ENCODE results near the gene TBC1D8.

TBC1D8 gene

GRCh38 chr2:101135412-101136296 is 15.5 kb downstream of the TBC1D8 start:
- DNase-seq (ENCODE audit: low spot score): no peak

GRCh38 chr2:101133492-101134100 is 17.6 kb downstream of the TBC1D8 start:
- no peak for DNase-seq (ENCODE audit: low spot score)

GRCh38 chr2:101132202-101132601 is 19.0 kb downstream of the TBC1D8 start:
- no peak for DNase-seq (ENCODE audit: low spot score)

GRCh38 chr2:101130081-101130480 is 21.1 kb downstream of the TBC1D8 start:
- DNase-seq (ENCODE audit: low spot score): no peak

GRCh38 chr2:101127319-101128056 is 23.7 kb downstream of the TBC1D8 start:
- no peak for DNase-seq (ENCODE audit: low spot score)

GRCh38 chr2:101125808-101126207 is 25.4 kb downstream of the TBC1D8 start:
- no peak for DNase-seq (ENCODE audit: low spot score)

GRCh38 chr2:101125374-101125773 is 25.8 kb downstream of the TBC1D8 start:
- no peak for DNase-seq (ENCODE audit: low spot score)

GRCh38 chr2:101124643-101125366 is 26.4 kb downstream of the TBC1D8 start:
- DNase-seq (ENCODE audit: low spot score): no peak

GRCh38 chr2:101123795-101124471 is 27.2 kb downstream of the TBC1D8 start:
- DNase-seq (ENCODE audit: low spot score): no peak

GRCh38 chr2:101121174-101121573 is 30.0 kb downstream of the TBC1D8 start:
- no peak for DNase-seq (ENCODE audit: low spot score)

GRCh38 chr2:101120124-101120996 is 30.8 kb downstream of the TBC1D8 start:
- DNase-seq (ENCODE audit: low spot score): no peak

GRCh38 chr2:101119431-101119830 is 31.8 kb downstream of the TBC1D8 start:
- no peak for DNase-seq (ENCODE audit: low spot score)

- DNase-seq (ENCODE audit: low spot score): no peak
These were observed 34.2 kb downstream of the TBC1D8 start for GRCh38 chr2:101116841-101117552.

- no peak for DNase-seq (ENCODE audit: low spot score)
These were observed 34.8 kb downstream of the TBC1D8 start for GRCh38 chr2:101116348-101116747.

- no peak for DNase-seq (ENCODE audit: low spot score)
These were observed 35.5 kb downstream of the TBC1D8 start for GRCh38 chr2:101115664-101116063.

- DNase-seq (ENCODE audit: low spot score): no peak
These were observed 36.4 kb downstream of the TBC1D8 start for GRCh38 chr2:101114815-101115214.

- DNase-seq (ENCODE audit: low spot score): no peak
These were observed 36.9 kb downstream of the TBC1D8 start for GRCh38 chr2:101114268-101114783.

GRCh38 chr2:101113441-101114267 is 37.5 kb downstream of the TBC1D8 start:
- no peak for DNase-seq (ENCODE audit: low spot score)

GRCh38 chr2:101112772-101113157 is 38.4 kb downstream of the TBC1D8 start:
- no peak for DNase-seq (ENCODE audit: low spot score)
